Panc1 (cell line): ENCODE results near the gene STXBP1. TPM values are rescaled to one million over a fixed set of nuclear protein-coding genes. Genes with fewer than 3 reads are reported as not detected.

Experiments
- ATAC-seq: fragments of 200-7000 bp; cut with Tn5 transposase; 2 replicates; pipeline ENCODE4 v1.9.1; 2020; ENCODE audit warnings: mild to moderate bottlenecking, moderate library complexity
- BruUV-seq: library from RNA; stranded (reverse); fragments of 400-500 nt; replicated peaks from 2 replicates; lab custom pipeline; 2021; lab: Mats Ljungman, UMichigan
- CTCF ChIA-PET: fragments of 300-600 bp; sonication (Branson Sonifier 250); formaldehyde crosslinking; loops from one replicate; lab custom pipeline; 2022; ENCODE audit warnings: antibody characterized with exemption; lab: Charles Lee
- POLR2A ChIA-PET: fragments of 300-600 bp; sonication (Branson Sonifier 250); formaldehyde crosslinking; loops from one replicate; lab custom pipeline; 2022; ENCODE audit warnings: antibody characterized with exemption; lab: Charles Lee
- DNase-seq: peaks from one replicate; pipeline ENCODE4 v3.0.0-alpha.2; 2010; ENCODE audit warnings: low read depth, low spot score
- H3K27ac ChIP-seq: 2 replicates; pipeline ENCODE4 v1.5.1; 2011; ENCODE audit warnings: mild to moderate bottlenecking, low read length, inconsistent platforms
- H3K27me3 ChIP-seq: fragments of 200-500 bp; sonication (Bioruptor generic); 2 replicates; pipeline ENCODE4 v1.6.0; 2014; ENCODE audit warnings: low read length, inconsistent platforms; ENCODE audit not compliant: control insufficient read depth, insufficient read depth
- H3K36me3 ChIP-seq: fragments of 200-500 bp; sonication (Bioruptor generic); 2 replicates; pipeline ENCODE4 v1.5.1; 2014; ENCODE audit warnings: inconsistent platforms, mild to moderate bottlenecking, low read length, moderate library complexity; ENCODE audit not compliant: control insufficient read depth, insufficient read depth
- H3K4me1 ChIP-seq: 2 replicates; pipeline ENCODE4 v1.5.1; 2011; ENCODE audit warnings: inconsistent platforms, mild to moderate bottlenecking, low read length, moderate library complexity; ENCODE audit not compliant: control insufficient read depth, insufficient read depth
- H3K4me3 ChIP-seq, 2 experiments: 2 replicates each; pipeline ENCODE4 v1.5.1; 2011 to 2012; ENCODE audit warnings: low read depth in 2 of 2, low read length in 2 of 2, mild to moderate bottlenecking in 2 of 2, inconsistent platforms in 1 of 2, moderate library complexity in 1 of 2
- H3K9me3 ChIP-seq: fragments of 200-500 bp; sonication (Bioruptor generic); 2 replicates; pipeline ENCODE4 v1.5.1; 2014; ENCODE audit warnings: low read depth, mild to moderate bottlenecking, inconsistent platforms, low read length, moderate library complexity; ENCODE audit not compliant: control insufficient read depth, insufficient read depth
- POLR2AphosphoS5 ChIP-seq: IDR thresholded peaks from 2 replicates; pipeline ENCODE4 v1.6.1; 2012; ENCODE audit warnings: mild to moderate bottlenecking, low read depth, low read length, moderate library complexity
- SIN3A ChIP-seq: IDR thresholded peaks from 2 replicates; pipeline ENCODE4 v1.6.1; 2012; ENCODE audit warnings: low read depth, mild to moderate bottlenecking, low read length, moderate library complexity, borderline replicate concordance; ENCODE audit not compliant: insufficient read depth
- TCF7L2 ChIP-seq: IDR thresholded peaks from 2 replicates; pipeline ENCODE4 v1.6.1; 2011; ENCODE audit warnings: mild to moderate bottlenecking, low read depth, low read length, inconsistent platforms
- in situ Hi-C: cut with HindIII; loops from 2 replicates; pipeline ENCODE4 v1.10.0; 2016; ENCODE audit warnings: low sequenced_read_pairs, low pct_unique_long_range_greater_than_20kb
- intact Hi-C: fragments of 100-400 bp; cut with micrococcal nuclease; formaldehyde crosslinking; loops from one replicate; pipeline ENCODE4 v1.10.0; 2022; ENCODE audit not compliant: unreplicated experiment
- total RNA-seq: library from RNA; stranded (reverse); gene quantifications from one replicate; pipeline ENCODE4 v1.2.1, GENCODE V29; 2021; ENCODE audit not compliant: unreplicated experiment
- TF ChIP-seq, protein P1 (sequence below), 2 experiments: IDR thresholded peaks; 2 replicates each; pipeline ENCODE4 v1.6.1; 2011 to 2012; ENCODE audit warnings: low read depth in 2 of 2, control low read depth in 1 of 2, low read length in 1 of 2, mild to moderate bottlenecking in 1 of 2, moderate library complexity in 1 of 2; ENCODE audit not compliant: insufficient read depth in 1 of 2
- TF ChIP-seq, protein P2 (sequence below): fragments of 450-650 bp; IDR thresholded peaks from 2 replicates; pipeline ENCODE4 v1.5.1; 2017; ENCODE audit warnings: mild to moderate bottlenecking

The STXBP1 gene
- total RNA-seq, 1 experiment from 2014 or later: 67.5 TPM

DNA sequence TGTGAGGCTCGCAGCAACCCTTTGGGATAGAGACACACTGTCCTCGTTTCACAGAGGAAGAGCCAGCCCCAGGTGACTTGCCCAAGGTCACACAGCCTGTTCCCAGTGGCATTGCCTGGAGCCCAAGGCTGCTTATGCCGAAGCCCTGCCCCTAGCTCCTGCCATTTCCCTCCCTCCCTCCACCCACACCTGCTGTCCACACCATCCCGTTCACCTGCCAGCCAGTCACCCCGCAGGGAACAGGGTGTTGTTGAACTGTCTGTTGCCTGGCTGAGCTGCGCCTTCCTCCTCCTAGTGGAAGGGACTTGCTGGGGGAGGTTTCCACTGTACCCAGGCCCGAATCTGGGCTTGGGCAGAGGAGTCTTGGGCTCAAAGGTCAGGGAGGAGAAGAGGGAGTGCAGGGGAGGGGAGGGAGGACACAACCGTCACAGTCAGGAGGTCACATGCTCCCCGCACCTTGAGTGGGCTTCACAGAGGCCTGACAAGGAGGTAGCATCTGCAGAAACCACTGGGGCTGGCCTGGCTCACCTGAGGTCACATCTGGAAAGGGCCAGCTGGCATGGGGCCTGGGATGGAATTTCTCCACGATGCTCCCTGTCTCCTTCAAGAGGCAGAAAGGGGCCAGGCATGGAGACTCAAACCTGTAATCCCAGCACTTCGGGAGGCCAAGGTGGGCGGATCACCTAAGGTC is 110.1 kb downstream of the STXBP1 start:
- in situ Hi-C loops (no loop called here), intact Hi-C loops (no loop called here)
- H3K4me3 ChIP-seq: no peak overlapping the region
- peaks cover 3% of the 10 kb centered on the region; the same call in 1 of the 2 replicates for H3K4me1 ChIP-seq
- POLR2A ChIA-PET: no interaction called here
- CTCF ChIA-PET: no interaction called here
- H3K36me3 ChIP-seq: no peaks in the 10 kb centered on the region
- no peaks in the 10 kb centered on the region for H3K27me3 ChIP-seq
- no peak; the same call in 1 of the 2 replicates for ATAC-seq
- H3K27ac ChIP-seq: no peak overlapping the region
- BruUV-seq: no TSS peak
- no peaks in the 10 kb centered on the region for H3K9me3 ChIP-seq
- no peak for DNase-seq
- TF ChIP-seq POLR2AphosphoS5 (no peak), TCF7L2 (no peak), SIN3A (no peak)
- TF ChIP-seq, protein P1, sequence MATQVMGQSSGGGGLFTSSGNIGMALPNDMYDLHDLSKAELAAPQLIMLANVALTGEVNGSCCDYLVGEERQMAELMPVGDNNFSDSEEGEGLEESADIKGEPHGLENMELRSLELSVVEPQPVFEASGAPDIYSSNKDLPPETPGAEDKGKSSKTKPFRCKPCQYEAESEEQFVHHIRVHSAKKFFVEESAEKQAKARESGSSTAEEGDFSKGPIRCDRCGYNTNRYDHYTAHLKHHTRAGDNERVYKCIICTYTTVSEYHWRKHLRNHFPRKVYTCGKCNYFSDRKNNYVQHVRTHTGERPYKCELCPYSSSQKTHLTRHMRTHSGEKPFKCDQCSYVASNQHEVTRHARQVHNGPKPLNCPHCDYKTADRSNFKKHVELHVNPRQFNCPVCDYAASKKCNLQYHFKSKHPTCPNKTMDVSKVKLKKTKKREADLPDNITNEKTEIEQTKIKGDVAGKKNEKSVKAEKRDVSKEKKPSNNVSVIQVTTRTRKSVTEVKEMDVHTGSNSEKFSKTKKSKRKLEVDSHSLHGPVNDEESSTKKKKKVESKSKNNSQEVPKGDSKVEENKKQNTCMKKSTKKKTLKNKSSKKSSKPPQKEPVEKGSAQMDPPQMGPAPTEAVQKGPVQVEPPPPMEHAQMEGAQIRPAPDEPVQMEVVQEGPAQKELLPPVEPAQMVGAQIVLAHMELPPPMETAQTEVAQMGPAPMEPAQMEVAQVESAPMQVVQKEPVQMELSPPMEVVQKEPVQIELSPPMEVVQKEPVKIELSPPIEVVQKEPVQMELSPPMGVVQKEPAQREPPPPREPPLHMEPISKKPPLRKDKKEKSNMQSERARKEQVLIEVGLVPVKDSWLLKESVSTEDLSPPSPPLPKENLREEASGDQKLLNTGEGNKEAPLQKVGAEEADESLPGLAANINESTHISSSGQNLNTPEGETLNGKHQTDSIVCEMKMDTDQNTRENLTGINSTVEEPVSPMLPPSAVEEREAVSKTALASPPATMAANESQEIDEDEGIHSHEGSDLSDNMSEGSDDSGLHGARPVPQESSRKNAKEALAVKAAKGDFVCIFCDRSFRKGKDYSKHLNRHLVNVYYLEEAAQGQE (IDR thresholded peaks at IDR 0.05; ENCODE audit: insufficient read depth in 1 of 2, low read depth in 2 of 2, low read length in 1 of 2): no peak
- TF ChIP-seq, protein P2, sequence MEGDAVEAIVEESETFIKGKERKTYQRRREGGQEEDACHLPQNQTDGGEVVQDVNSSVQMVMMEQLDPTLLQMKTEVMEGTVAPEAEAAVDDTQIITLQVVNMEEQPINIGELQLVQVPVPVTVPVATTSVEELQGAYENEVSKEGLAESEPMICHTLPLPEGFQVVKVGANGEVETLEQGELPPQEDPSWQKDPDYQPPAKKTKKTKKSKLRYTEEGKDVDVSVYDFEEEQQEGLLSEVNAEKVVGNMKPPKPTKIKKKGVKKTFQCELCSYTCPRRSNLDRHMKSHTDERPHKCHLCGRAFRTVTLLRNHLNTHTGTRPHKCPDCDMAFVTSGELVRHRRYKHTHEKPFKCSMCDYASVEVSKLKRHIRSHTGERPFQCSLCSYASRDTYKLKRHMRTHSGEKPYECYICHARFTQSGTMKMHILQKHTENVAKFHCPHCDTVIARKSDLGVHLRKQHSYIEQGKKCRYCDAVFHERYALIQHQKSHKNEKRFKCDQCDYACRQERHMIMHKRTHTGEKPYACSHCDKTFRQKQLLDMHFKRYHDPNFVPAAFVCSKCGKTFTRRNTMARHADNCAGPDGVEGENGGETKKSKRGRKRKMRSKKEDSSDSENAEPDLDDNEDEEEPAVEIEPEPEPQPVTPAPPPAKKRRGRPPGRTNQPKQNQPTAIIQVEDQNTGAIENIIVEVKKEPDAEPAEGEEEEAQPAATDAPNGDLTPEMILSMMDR: no peak

DNA sequence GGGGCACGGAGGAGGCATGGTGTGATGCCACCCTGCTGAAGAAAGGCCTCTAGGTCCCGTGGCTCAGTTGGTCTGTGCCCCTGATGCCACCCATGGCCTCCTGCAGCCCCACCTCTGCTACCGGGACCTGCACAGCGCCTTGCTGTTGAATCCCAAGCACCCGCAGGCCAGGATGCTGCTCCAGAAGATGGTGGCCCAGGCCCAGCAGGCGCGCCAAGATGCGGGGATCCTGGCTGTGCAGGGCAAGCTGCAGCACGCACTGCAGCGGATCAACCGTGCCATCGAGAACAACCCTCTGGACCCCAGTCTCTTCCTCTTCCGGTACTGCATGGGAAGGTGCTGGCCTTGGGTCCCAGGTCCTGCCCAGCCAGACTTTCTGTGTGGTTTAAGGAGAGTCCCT is 110.9 kb downstream of the STXBP1 start:
- Histone ChIP-seq H3K4me1 (peaks cover 3% of the 10 kb centered on the region; the same call in 1 of the 2 replicates), H3K27me3 (no peaks in the 10 kb centered on the region), H3K36me3 (no peaks in the 10 kb centered on the region), H3K9me3 (no peaks in the 10 kb centered on the region), H3K4me3 (no peak overlapping the region), H3K27ac (no peak overlapping the region)
- TF ChIP-seq SIN3A (no peak), TCF7L2 (no peak), POLR2AphosphoS5 (no peak)
- TF ChIP-seq, protein P1 (IDR thresholded peaks at IDR 0.05; ENCODE audit: insufficient read depth in 1 of 2, low read depth in 2 of 2, low read length in 1 of 2): no peak
- TF ChIP-seq, protein P2: no peak
- no peak for ATAC-seq
- BruUV-seq: no TSS peak
- intact Hi-C loops: no loop called here
- no peak for DNase-seq
- in situ Hi-C loops: no loop called here
- CTCF ChIA-PET: no interaction called here
- POLR2A ChIA-PET: no interaction called here
